Heart right ventricle (tissue), 16 donors: Measurements from ENCODE around the gene CD14. TPM values are rescaled to one million over a fixed set of nuclear protein-coding genes. Genes with fewer than 3 reads are reported as not detected.
"Not testable (repeated sequence)": the region's sequence is repeated elsewhere in the genome, so short reads cannot be mapped to it uniquely, and the experiment has no call there.

Experiments
- ATAC-seq, 8 donors: fragments of 200-7000 bp; cut with Tn5 transposase; one replicate each; pipeline ENCODE4 v1.9.1; 2020; ENCODE audit warnings: mild to moderate bottlenecking in 8 of 8, moderate library complexity in 8 of 8, moderate number of reproducible peaks in 1 of 8
- DNase-seq, 2 donors: peaks; one replicate each; pipeline ENCODE4 v3.0.0-alpha.2; 2020
- H3K27ac ChIP-seq, 10 donors: fragments of 200-600 bp; sonication (generic) in 2 of 10; one replicate each; pipeline versions ENCODE4 v1.5.0 to v1.8.0; 2020 to 2022; ENCODE audit warnings: mild to moderate bottlenecking in 3 of 10
- H3K27me3 ChIP-seq, 7 donors: fragments of 200-600 bp; one replicate each; pipeline ENCODE4 v1.8.0; 2021 to 2022; ENCODE audit warnings: mild to moderate bottlenecking in 2 of 7
- H3K36me3 ChIP-seq, 9 donors: fragments of 200-600 bp; sonication (generic) in 1 of 9; one replicate each; pipeline versions ENCODE4 v1.5.0 to v1.8.0; 2020 to 2022; ENCODE audit warnings: mild to moderate bottlenecking in 2 of 9
- H3K4me1 ChIP-seq, 9 donors: fragments of 200-600 bp; sonication (generic) in 1 of 9; one replicate each; pipeline versions ENCODE4 v1.5.0 to v1.8.0; 2020 to 2022; ENCODE audit warnings: mild to moderate bottlenecking in 4 of 9
- H3K4me3 ChIP-seq, 10 donors: fragments of 200-600 bp; sonication (generic) in 2 of 10; one replicate each; pipeline versions ENCODE4 v1.5.0 to v1.8.0; 2020 to 2022; ENCODE audit warnings: mild to moderate bottlenecking in 7 of 10, moderate library complexity in 2 of 10
- H3K9me3 ChIP-seq, 11 donors: fragments of 200-600 bp in 10 of 11; sonication (generic) in 2 of 11; one replicate each; pipeline versions ENCODE4 v1.5.0 to v1.8.0; 2013 to 2022; ENCODE audit warnings: mild to moderate bottlenecking in 2 of 11, control low read depth in 1 of 11, moderate library complexity in 1 of 11
- CTCF ChIP-seq, 9 donors: fragments of 200-600 bp; sonication (generic) in 2 of 9; IDR thresholded peaks; one replicate each; pipeline versions ENCODE4 v1.5.0 to v1.8.0; 2021 to 2022; ENCODE audit warnings: antibody characterized with exemption in 9 of 9, mild to moderate bottlenecking in 5 of 9, moderate library complexity in 1 of 9
- WGBS, 2 donors: extraction: QIAGEN DNeasy Blood & Tissue Kit; methylation state at CpG; one replicate each; pipeline ENCODE4 v1.1.7; 2013; ENCODE audit warnings: inconsistent platforms in 1 of 2; 5-methylcytosine and 5-hydroxymethylcytosine counted together
- intact Hi-C, 10 donors: fragments of 100-400 bp; cut with DNase I; formaldehyde crosslinking; loops; one replicate each; pipeline versions ENCODE4 v1.11.1 to v1.14.2; 2022
- polyA plus RNA-seq, 2 donors: library from polyadenylated mRNA; stranded (reverse); fragments of 200-250 nt; gene quantifications; one replicate each; pipeline ENCODE4 v1.2.3, GENCODE V29; 2013
- total RNA-seq, 10 donors: library from RNA; stranded (reverse); fragmentation: NEBNext Ultra II Directional in 3 of 10; extraction: Animal tissue kit (Norgen Biotek cat#: 25700) in 3 of 10; gene quantifications; one replicate each; pipeline versions ENCODE4 v1.2.1 to v1.2.4, GENCODE V29; 2021 to 2023
- donor health status: Arrhythmogenic right ventricular cardiomyopathy.
- donor health status: ischemic (EF 13 %, LVEDD 7.1; RV severe dilation, severe dysfunction).
- donor health status: healthy with polysubstance abuse.
- donor health status: DM: no; HTN: yes; CAD: no.
- donor health status: DM: no; HTN: no; CAD: no.
- donor health status: ischemic (EF 25% LVEDD 6.9; RV normal size, moderate dysfunction).
- donor health status: ischemic (EF 25% LVEDD 5.7; RV mildly dilated, moderate dysfunction).
- donor health status: healthy.
- donor health status: DM: yes; HTN: yes; CAD: no.
- donor health status: Ischemic cardiomyopathy.
- donor health status: ischemic (EF 35%, LVEDD 5.7; RV mildly dilated, moderate dysfunction).
- donor health status: nonischemic (EF 11% LVEDD 7.7; RV severe dilation, severe dysfunction).
- donor health status: DM: yes; HTN: yes; CAD: no.
- donor health status: PGD.
- donor health status: ischemic (EF 29% LVEDD 5.4; RV normal size, mild dysfunction).
- donor health status: nonischemic (EF 23%, LVEDD 6.1; RV moderate dilation, normal function).

CD14 gene
- total and polyA plus RNA-seq, 12 donors, result 10.8 to 137 (median 20.3) TPM

- Histone ChIP-seq H3K4me3 (peak overlapping the region; percentile 53 to 99 (median 90)), H3K36me3 (peaks cover 0 to 77% (median 31%) of the 10 kb centered on the region in 9 donors), H3K27me3 (no peaks in the 10 kb centered on the region), H3K9me3 (no peaks in the 10 kb centered on the region), H3K27ac (peak overlapping the region; percentile 54 to 92 (median 86)), H3K4me1 (peaks cover 4 to 45% (median 26%) of the 10 kb centered on the region in 9 donors)
- peak in 4 of 8 donors; percentile 3 to 32 (median 5) for ATAC-seq
- intact Hi-C loops, result loop anchor here in 5 of 10 donors (5.0 to 10.0 kb wide), 6 partner anchors 45 to 282 kb away; partner anchors contain the start of genes ANKHD1 (in 2 of the 5), EIF4EBP3 (in 2 of the 5), APBB3 (in 1 of the 5) and HARS1 (in 1 of the 5)
- TF ChIP-seq CTCF (IDR thresholded peaks at IDR 0.05), result no peak
- 0 to 2% methylated on average over 27 of the region's 27 CpGs for WGBS, 2 donors
- no peak for DNase-seq
Measured at GRCh38 chr5:140647042-140647419, 14.1 kb upstream of the CD14 start.

- H3K27ac ChIP-seq, result no peak overlapping the region
- H3K36me3 ChIP-seq, result peaks cover 0 to 49% (median 10%) of the 10 kb centered on the region in 9 donors
- no peak for ATAC-seq
- H3K27me3 ChIP-seq, result no peaks in the 10 kb centered on the region
- no peak overlapping the region for H3K4me3 ChIP-seq
- no peaks in the 10 kb centered on the region for H3K9me3 ChIP-seq
- DNase-seq, result no peak
- TF ChIP-seq CTCF (IDR thresholded peaks at IDR 0.05), result no peak
- intact Hi-C loops, result loop anchor here in 4 of 10 donors (10.0 kb wide), 3 partner anchors 98 to 278 kb away; partner anchors contain the start of genes ANKHD1 (in 2 of the 4), EIF4EBP3 (in 1 of the 4) and SLC4A9 (in 1 of the 4)
- peaks cover 4 to 52% (median 29%) of the 10 kb centered on the region in 9 donors for H3K4me1 ChIP-seq
- 58 to 59% methylated on average over 3 of the region's 3 CpGs for WGBS, 2 donors
Measured at GRCh38 chr5:140642718-140643117, 9.7 kb upstream of the CD14 start.

- no peak for TF ChIP-seq CTCF (IDR thresholded peaks at IDR 0.05)
- Histone ChIP-seq H3K27me3 (no peaks in the 10 kb centered on the region), H3K4me3 (no peak overlapping the region), H3K27ac (no peak overlapping the region), H3K36me3 (peaks cover 0 to 49% (median 10%) of the 10 kb centered on the region in 9 donors), H3K4me1 (peaks cover 3 to 49% (median 26%) of the 10 kb centered on the region in 9 donors), H3K9me3 (no peaks in the 10 kb centered on the region)
- intact Hi-C loops, result loop anchor here in 4 of 10 donors (10.0 kb wide), 3 partner anchors 97 to 277 kb away; partner anchors contain the start of genes ANKHD1 (in 2 of the 4), EIF4EBP3 (in 1 of the 4) and SLC4A9 (in 1 of the 4)
- ATAC-seq, result no peak
- 87 to 91% methylated on average over 8 of the region's 8 CpGs for WGBS, 2 donors
- DNase-seq, result no peak
Measured at GRCh38 chr5:140641716-140642115, 8.7 kb upstream of the CD14 start.

GRCh38 chr5:140639148-140639981 is 6.4 kb upstream of the CD14 start, which contains the start of gene TMCO6:
Gene TMCO6 (plus strand): TSS chr5:140639451. CDS start chr5:140639528, 77 bp downstream.
- H3K27ac ChIP-seq, result peak within 1 kb of the TSS; percentile 64 to 97 (median 88)
- TF ChIP-seq CTCF (IDR thresholded peaks at IDR 0.05), result peak; percentile 41 to 89 (median 75)
- intact Hi-C loops, result loop anchor here (2.0 to 10.0 kb wide), 7 partner anchors 72 to 275 kb away; partner anchors contain the start of genes APBB3 (in 4 of the 10), EIF4EBP3 (in 4 of the 10), SLC35A4 (in 4 of the 10) and SLC4A9 (in 2 of the 10)
- DNase-seq (peak; percentile 98 to 99), ATAC-seq (peak; percentile 98 to 99 (median 99))
- peak within 1 kb of the TSS; percentile 53 to 90 (median 70) for H3K4me3 ChIP-seq
- H3K4me1 ChIP-seq, result peaks cover 0 to 44% (median 16%) of the 10 kb centered on the region in 9 donors
- WGBS, 2 donors, result 0% methylated on average over 63 of the region's 63 CpGs
- no peaks in the 10 kb centered on the region for H3K9me3 ChIP-seq
- no peaks in the 10 kb centered on the region for H3K27me3 ChIP-seq
- peaks cover 0 to 35% (median 4%) of the 10 kb centered on the region in 9 donors for H3K36me3 ChIP-seq

GRCh38 chr5:140638898-140639147 is 5.8 kb upstream of the CD14 start:
- not testable (repeated sequence) for DNase-seq, H3K9me3 ChIP-seq, H3K27me3 ChIP-seq
- 22 to 23% methylated on average over 9 of the region's 9 CpGs for WGBS, 2 donors
- H3K27ac ChIP-seq, result peak overlapping the region; percentile 64 to 97 (median 88)
- ATAC-seq, result peak in 1 of 8 donors; percentile 0
- peak overlapping the region in 9 of 10 donors; percentile 57 to 90 (median 71) for H3K4me3 ChIP-seq
- H3K4me1 ChIP-seq, result peaks cover 0 to 47% (median 16%) of the 10 kb centered on the region in 9 donors
- intact Hi-C loops, result loop anchor here (2.0 to 10.0 kb wide), 7 partner anchors 72 to 274 kb away; partner anchors contain the start of genes APBB3 (in 4 of the 10), EIF4EBP3 (in 4 of the 10), SLC35A4 (in 4 of the 10) and SLC4A9 (in 2 of the 10)
- H3K36me3 ChIP-seq, result peaks cover 0 to 29% (median 4%) of the 10 kb centered on the region in 9 donors
